Measurements from ENCODE around the gene GSG1.

Gene GSG1

GRCh38 chr12:13142747-13143146 lies 39.3 kb upstream of the GSG1 start:
- TF ChIP-seq, protein P1, sequence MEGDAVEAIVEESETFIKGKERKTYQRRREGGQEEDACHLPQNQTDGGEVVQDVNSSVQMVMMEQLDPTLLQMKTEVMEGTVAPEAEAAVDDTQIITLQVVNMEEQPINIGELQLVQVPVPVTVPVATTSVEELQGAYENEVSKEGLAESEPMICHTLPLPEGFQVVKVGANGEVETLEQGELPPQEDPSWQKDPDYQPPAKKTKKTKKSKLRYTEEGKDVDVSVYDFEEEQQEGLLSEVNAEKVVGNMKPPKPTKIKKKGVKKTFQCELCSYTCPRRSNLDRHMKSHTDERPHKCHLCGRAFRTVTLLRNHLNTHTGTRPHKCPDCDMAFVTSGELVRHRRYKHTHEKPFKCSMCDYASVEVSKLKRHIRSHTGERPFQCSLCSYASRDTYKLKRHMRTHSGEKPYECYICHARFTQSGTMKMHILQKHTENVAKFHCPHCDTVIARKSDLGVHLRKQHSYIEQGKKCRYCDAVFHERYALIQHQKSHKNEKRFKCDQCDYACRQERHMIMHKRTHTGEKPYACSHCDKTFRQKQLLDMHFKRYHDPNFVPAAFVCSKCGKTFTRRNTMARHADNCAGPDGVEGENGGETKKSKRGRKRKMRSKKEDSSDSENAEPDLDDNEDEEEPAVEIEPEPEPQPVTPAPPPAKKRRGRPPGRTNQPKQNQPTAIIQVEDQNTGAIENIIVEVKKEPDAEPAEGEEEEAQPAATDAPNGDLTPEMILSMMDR (IDR thresholded peaks at IDR 0.05) = no peak
- Histone ChIP-seq H3K27me3 (ENCODE audit: control insufficient read depth, insufficient read depth, low read length) (no peaks in the 10 kb centered on the region), H2AFZ (no peak overlapping the region)

GRCh38 chr12:13141686-13142085 lies 38.2 kb upstream of the GSG1 start:
- Histone ChIP-seq H3K27ac (no peak overlapping the region), H3K4me3 (ENCODE audit: low read depth, low read length) (no peak overlapping the region), H3K9me3 (ENCODE audit: control insufficient read depth, low read length) (no peaks in the 10 kb centered on the region), H2AFZ (peak overlapping the region; percentile 25), H3K79me2 (no peaks in the 10 kb centered on the region), H3K36me3 (ENCODE audit: control insufficient read depth, insufficient read depth, low read length) (no peaks in the 10 kb centered on the region), H3K9ac (no peak overlapping the region), H3K27me3 (ENCODE audit: control insufficient read depth, insufficient read depth, low read length) (no peaks in the 10 kb centered on the region), H3K4me2 (ENCODE audit: low read length) (no peak overlapping the region), H3K4me1 (peaks cover 11% of the 10 kb centered on the region)
- TF ChIP-seq, protein P1 (IDR thresholded peaks at IDR 0.05) = no peak

More at GRCh38 chr12:13142747-13143146, 39.3 kb upstream of the GSG1 start:
- Histone ChIP-seq H3K27ac (no peak overlapping the region), H3K4me1 (peaks cover 22% of the 10 kb centered on the region), H3K79me2 (no peaks in the 10 kb centered on the region), H3K4me2 (ENCODE audit: low read length) (no peak overlapping the region), H3K36me3 (ENCODE audit: control insufficient read depth, insufficient read depth, low read length) (no peaks in the 10 kb centered on the region), H3K4me3 (ENCODE audit: low read depth, low read length) (no peak overlapping the region), H3K9me3 (ENCODE audit: control insufficient read depth, low read length) (no peaks in the 10 kb centered on the region), H3K9ac (no peak overlapping the region)

GRCh38 chr12:13135371-13136178 lies 32.1 kb upstream of the GSG1 start:
- Histone ChIP-seq H3K9ac (no peak overlapping the region), H3K4me3 (ENCODE audit: low read depth, low read length) (no peak overlapping the region), H3K27ac (peak overlapping the region; percentile 43)

GRCh38 chr12:13133886-13134285 lies 30.4 kb upstream of the GSG1 start:
- H3K4me2 ChIP-seq (ENCODE audit: low read length) = no peak overlapping the region
- H3K27ac ChIP-seq = no peak overlapping the region
- H3K27me3 ChIP-seq (ENCODE audit: control insufficient read depth, insufficient read depth, low read length) = no peaks in the 10 kb centered on the region
- no peak overlapping the region for H3K9ac ChIP-seq
- H3K4me3 ChIP-seq (ENCODE audit: low read depth, low read length) = no peak overlapping the region
- no peaks in the 10 kb centered on the region for H3K36me3 ChIP-seq (ENCODE audit: control insufficient read depth, insufficient read depth, low read length)
- TF ChIP-seq, protein P1 (IDR thresholded peaks at IDR 0.05) = no peak
- H3K79me2 ChIP-seq = no peaks in the 10 kb centered on the region
- H3K9me3 ChIP-seq (ENCODE audit: control insufficient read depth, low read length) = no peaks in the 10 kb centered on the region
- no peak overlapping the region for H2AFZ ChIP-seq
- peaks cover 10% of the 10 kb centered on the region for H3K4me1 ChIP-seq

More at GRCh38 chr12:13135371-13136178, 32.1 kb upstream of the GSG1 start:
- Histone ChIP-seq H3K4me1 (peaks cover 10% of the 10 kb centered on the region), H3K4me2 (ENCODE audit: low read length) (no peak overlapping the region), H3K36me3 (ENCODE audit: control insufficient read depth, insufficient read depth, low read length) (no peaks in the 10 kb centered on the region), H3K9me3 (ENCODE audit: control insufficient read depth, low read length) (no peaks in the 10 kb centered on the region), H3K27me3 (ENCODE audit: control insufficient read depth, insufficient read depth, low read length) (no peaks in the 10 kb centered on the region), H3K79me2 (no peaks in the 10 kb centered on the region), H2AFZ (peak overlapping the region; percentile 79)
- TF ChIP-seq, protein P1 (IDR thresholded peaks at IDR 0.05) = peak; percentile 41

DNA sequence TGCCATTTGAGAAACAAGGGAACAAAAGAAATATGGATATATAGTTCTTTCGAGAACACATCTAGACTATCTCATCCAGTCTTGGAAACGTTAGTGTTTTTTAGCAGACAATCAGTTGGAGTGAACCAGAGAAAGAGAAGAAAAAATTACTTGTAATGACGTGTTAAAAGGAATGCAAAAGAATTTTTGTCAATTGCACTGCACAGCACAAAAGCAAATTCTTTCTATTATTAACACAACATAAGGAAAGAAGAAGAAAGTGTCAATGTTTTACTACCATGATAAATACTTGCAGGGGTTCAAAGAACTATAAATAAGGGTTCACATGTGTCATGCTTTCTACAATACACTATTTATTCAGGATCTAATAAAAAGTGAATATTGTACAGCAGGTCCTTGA lies 27.5 kb upstream of the GSG1 start:
- Histone ChIP-seq H3K4me2 (ENCODE audit: low read length) (no peak overlapping the region), H3K4me3 (ENCODE audit: low read depth, low read length) (no peak overlapping the region)
- TF ChIP-seq, protein P1 (IDR thresholded peaks at IDR 0.05) = no peak

More for the DNA sequence above, 27.5 kb upstream of the GSG1 start:
- no peaks in the 10 kb centered on the region for H3K79me2 ChIP-seq
- H3K27ac ChIP-seq = no peak overlapping the region
- H3K36me3 ChIP-seq (ENCODE audit: control insufficient read depth, insufficient read depth, low read length) = no peaks in the 10 kb centered on the region
- H3K9me3 ChIP-seq (ENCODE audit: control insufficient read depth, low read length) = no peaks in the 10 kb centered on the region
- H3K9ac ChIP-seq = no peak overlapping the region
- H3K4me1 ChIP-seq = peaks cover 8% of the 10 kb centered on the region
- no peak overlapping the region for H2AFZ ChIP-seq
- H3K27me3 ChIP-seq (ENCODE audit: control insufficient read depth, insufficient read depth, low read length) = no peaks in the 10 kb centered on the region

Measured in parathyroid adenoma (tissue), 2 donors.